Bone marrow (tissue), 2 donors: Measurements from ENCODE around the gene WDPCP.
"Not testable (repeated sequence)": the region's sequence is repeated elsewhere in the genome, so short reads cannot be mapped to it uniquely, and the experiment has no call there.

Source experiments
- DNase-seq, 2 donors: peaks; one replicate each; lab custom pipeline; 2025; lab: John Stamatoyannopoulos, UW

Gene WDPCP

DNA sequence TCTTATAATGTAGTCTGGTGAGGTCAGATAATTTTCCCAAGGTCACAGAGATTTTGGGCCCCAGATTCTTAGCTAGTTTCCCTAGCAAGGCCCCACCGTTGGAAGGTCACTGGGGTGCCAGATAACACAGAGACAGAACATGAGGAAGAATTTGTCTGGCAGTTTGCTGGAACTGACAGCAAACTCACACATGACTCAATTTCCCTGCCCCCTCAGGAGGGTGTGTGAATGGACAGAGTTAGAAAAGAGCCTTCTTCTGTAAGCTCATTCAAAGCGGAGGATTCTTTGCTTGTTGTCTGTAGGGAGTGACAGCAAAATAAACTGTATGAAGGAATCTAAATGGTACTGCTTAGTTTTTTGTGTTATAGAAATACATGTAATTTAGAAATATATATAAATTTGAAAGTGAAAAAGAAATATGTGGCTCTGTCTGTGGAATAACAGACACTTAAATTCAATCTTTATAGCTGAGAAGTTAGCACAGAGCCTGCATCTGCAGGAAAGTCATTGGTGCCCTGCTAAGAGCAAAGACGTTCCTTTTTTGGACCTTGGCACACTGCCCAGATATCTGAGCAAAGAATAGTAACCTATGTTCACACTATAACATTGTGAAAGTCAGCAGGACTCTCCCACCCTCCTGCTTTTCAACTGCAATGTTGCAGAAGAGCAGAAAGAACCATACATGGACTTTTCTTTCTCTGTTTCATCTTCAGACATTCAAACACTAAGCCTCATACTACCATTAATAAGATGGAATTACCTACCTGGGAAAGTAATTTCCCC is 2.5 kb upstream of the WDPCP start:
- no peak for DNase-seq

GRCh38 chr2:63589148-63589958 is 1.1 kb upstream of the WDPCP start:
- no peak for DNase-seq

GRCh38 chr2:63587814-63588384 is 378 bp downstream of the WDPCP start:
- DNase-seq, result no peak

GRCh38 chr2:63582873-63583272 is 5.4 kb downstream of the WDPCP start:
- DNase-seq, result no peak

DNA sequence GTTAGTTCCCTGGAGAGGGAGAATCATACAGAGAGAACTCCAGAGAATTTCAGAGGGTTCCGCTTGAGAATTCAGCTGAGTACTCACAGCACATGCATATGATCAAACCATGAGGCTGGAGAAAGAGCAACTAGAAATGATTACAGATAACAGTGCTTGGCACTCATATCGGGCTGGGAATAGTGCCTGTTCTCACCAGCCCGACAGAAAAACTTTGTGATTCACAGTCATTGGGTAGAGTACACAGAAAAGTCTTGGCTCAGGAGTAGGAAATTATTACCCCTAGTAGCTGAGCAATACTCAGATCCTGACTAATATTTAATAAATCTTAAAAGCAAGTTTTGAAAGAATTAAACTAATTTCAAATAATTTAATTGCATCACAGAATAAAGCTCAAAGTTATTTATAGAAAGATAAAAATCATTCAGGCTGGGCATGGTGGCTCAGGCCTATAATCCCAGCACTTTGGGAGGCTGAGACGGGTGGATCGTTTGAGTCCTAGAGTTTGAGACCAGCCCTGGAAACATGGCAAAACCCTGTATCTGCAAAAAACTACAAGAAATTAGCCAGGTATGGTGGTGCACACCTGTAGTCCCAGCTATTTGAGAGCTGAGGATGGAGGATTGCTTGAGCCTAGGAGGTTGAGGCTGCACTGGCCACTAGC is 6.8 kb downstream of the WDPCP start:
- no peak for DNase-seq

DNA sequence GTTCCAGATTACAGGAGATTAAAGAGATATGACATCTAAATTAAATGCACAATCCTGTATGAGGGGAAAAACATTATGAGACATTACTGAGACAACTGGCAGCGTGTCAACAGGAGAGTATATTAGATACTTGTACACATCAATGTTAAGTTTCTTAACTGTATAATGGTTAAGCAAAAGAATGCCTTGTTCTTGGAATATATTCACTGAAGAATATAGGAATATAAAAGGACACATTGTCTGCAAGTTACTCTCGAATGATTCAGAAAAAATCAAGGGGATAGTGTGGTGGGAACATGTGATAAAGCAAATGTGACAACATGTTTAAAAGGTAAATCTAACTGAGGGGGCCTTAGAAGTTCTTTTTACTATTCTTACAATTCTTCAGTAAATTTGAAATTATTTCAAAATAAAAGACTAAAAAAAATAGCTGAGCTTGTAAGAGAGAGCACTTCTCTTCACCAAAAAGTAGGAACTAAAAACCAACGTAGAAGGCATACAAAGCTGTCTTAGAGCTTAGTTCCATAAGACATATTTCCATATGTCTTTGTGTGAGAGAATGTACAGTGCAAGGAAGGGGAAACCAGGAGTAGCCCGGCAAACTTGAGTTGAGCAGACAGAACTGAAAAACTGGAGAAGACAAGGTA is 7.5 kb downstream of the WDPCP start:
- no peak for DNase-seq

- no peak for DNase-seq
These were observed 9.5 kb downstream of the WDPCP start for GRCh38 chr2:63578767-63579166.

DNA sequence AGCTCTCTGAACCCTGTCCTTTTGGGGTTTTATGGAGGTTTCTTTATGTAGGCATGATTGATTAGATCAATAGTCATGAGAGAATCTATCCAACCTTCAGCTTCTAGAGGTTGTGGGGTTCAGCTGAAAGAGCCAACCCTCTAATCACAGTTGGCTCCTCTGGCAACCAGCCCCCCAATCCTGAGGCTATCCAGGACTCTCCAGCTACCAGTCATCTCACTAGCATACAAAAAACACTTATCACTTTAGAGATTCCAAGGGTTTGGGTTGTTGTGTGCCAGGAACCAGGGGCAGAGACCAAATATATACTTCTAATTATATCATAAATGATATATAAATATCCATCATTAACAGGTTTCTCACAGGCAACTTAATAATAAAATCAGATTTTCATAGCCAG is 11.7 kb downstream of the WDPCP start:
- no peak for DNase-seq

DNA sequence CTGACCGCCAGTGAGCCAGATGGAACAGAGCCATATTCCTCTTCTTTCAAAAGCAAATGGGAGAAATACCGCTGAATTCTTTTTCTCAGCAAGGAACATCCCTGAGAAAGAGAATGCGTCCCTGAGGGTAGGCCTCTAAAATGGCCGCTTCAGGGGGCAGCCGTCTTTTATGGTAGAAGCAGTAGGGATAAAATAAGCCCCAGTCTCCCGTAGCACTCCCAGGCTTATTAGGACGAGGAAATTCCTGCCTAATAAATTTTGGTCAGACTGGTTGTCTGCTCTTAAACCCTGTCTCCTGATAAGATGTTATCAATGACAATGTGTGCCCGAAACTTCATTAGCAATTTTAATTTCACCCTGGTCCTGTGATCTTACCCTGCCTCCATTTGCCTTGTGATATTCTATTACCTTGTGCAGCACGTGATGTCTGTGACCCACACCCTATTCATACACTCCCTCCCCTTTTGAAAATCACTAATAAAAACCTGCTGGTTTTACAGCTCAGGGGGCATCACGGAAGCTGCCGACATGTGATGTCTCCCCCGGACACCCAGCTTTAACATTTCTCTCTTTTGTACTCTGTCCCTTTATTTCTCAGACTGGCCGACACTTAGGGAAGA is 14.4 kb downstream of the WDPCP start:
- DNase-seq, result not testable (repeated sequence)

DNA sequence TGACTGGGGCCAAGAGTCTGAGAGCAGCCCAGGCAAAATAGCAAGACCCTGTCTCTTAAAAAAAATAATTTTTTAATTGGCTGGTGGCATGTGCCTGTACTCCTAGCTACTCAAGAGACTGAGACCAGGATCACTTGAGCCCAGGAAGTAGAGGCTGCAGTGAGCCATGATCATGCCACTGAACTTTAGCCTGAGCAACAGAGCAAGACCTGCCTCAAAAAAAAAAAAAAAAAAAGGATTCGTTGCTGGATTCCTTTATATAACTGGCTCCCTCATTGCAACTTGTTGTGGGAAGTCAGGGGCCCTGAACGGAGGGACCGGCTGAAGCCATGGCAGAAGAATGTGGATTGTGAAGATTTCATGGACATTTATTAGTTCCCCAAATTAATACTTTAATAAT is 15.3 kb downstream of the WDPCP start:
- DNase-seq, result not testable (repeated sequence)

GRCh38 chr2:63572001-63572400 is 16.3 kb downstream of the WDPCP start:
- DNase-seq, result no peak

DNA sequence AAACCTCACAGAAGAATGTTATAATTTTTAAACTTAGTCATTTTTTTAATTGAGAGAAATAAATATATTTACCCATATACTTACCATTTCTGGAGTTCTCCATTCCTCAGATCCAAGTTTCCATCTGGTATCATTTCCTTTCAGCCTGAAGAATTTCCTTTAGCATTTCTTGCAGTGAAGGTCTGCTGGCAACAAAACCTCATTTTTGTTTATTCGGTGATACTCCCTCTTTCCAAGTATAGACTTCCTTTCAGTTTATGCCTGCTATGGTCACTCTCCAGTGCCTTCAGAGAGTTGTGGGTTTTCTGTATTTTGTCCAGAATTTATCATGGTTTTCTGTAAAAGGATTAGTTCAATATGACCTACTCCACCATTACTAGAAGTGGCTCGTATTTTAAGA is 17.0 kb downstream of the WDPCP start:
- no peak for DNase-seq

- no peak for DNase-seq
These were observed 18.5 kb downstream of the WDPCP start for GRCh38 chr2:63569740-63570139.

- DNase-seq, result no peak
These were observed 25.5 kb downstream of the WDPCP start for GRCh38 chr2:63562751-63563150.

- DNase-seq, result not testable (repeated sequence)
These were observed 29.4 kb downstream of the WDPCP start for GRCh38 chr2:63558922-63559321.

DNA sequence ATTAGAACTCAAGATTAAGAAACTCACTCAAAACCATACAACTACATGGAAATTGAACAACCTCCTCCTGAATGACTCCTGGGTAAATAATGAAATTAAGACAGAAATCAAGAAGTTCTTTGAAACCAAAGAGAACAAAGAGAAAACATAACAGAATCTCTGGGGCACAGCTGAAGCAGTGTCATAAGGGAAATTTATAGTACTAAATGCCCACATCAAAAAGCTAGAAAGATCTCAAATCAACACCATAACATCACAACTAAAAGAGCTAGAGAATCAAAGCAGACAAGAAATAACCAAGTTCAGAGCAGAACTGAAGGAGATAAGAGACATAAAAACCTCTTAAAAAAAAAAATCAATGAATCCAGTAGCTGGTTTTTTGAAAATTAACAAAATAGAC is 30.5 kb downstream of the WDPCP start:
- DNase-seq, result not testable (repeated sequence)

- DNase-seq, result no peak
These were observed 32.3 kb downstream of the WDPCP start for GRCh38 chr2:63555931-63556330.

DNA sequence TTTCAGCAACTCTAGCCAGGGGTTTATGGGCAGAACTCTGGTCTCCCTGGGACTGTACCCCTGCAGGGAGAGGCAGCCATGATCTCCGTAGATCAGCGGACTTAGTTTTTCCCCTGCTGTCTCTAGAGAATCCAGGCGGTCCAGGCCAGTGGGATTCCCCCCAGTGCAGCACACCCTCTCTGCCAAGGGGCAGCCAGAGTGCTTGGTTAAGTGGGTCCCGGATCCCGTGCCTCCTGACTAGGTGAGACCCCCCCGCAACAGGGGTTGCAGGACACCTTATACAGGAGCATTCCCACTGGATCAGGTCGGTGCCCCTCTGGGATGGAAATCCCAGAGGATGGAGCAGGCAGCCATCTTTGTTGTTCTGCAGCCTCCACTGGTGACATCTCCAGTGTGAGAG is 33.0 kb downstream of the WDPCP start:
- no peak for DNase-seq

DNA sequence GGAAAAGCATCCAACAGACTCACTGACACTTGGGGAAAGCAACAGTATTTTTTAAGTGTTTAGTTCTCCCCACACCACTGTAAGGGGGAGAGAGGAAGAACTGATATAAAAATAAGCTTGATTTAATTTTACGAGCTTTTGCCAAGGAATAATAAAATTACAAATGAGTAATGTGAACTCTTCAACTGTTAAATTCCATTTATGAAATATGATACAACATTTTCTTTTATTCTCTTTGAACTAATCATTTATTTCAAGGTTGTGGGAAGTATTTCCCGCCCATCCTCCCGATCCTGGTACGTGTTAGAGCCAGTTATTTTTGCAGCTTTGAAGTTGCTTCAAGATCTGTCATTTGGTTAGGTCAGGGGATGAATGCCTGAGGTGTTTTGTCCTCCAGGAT is 35.2 kb downstream of the WDPCP start:
- no peak for DNase-seq

- no peak for DNase-seq
These were observed 43.3 kb downstream of the WDPCP start for GRCh38 chr2:63545023-63545422.

- DNase-seq, result peak in 1 of 2 donors; percentile 21
These were observed 44.2 kb downstream of the WDPCP start for GRCh38 chr2:63544017-63544627.
